GM21717 (cell line): ENCODE data around the gene LMF1.
"Not testable (repeated sequence)": the region's sequence is repeated elsewhere in the genome, so short reads cannot be mapped to it uniquely, and the experiment has no call there.

Experiments used
- ATAC-seq: cut with Tn5 transposase; IDR thresholded peaks from one replicate; pipeline ENCODE4 v1.9.1; 2021; ENCODE audit warnings: mild to moderate bottlenecking, moderate library complexity; ENCODE audit not compliant: unreplicated experiment

LMF1 gene

DNA sequence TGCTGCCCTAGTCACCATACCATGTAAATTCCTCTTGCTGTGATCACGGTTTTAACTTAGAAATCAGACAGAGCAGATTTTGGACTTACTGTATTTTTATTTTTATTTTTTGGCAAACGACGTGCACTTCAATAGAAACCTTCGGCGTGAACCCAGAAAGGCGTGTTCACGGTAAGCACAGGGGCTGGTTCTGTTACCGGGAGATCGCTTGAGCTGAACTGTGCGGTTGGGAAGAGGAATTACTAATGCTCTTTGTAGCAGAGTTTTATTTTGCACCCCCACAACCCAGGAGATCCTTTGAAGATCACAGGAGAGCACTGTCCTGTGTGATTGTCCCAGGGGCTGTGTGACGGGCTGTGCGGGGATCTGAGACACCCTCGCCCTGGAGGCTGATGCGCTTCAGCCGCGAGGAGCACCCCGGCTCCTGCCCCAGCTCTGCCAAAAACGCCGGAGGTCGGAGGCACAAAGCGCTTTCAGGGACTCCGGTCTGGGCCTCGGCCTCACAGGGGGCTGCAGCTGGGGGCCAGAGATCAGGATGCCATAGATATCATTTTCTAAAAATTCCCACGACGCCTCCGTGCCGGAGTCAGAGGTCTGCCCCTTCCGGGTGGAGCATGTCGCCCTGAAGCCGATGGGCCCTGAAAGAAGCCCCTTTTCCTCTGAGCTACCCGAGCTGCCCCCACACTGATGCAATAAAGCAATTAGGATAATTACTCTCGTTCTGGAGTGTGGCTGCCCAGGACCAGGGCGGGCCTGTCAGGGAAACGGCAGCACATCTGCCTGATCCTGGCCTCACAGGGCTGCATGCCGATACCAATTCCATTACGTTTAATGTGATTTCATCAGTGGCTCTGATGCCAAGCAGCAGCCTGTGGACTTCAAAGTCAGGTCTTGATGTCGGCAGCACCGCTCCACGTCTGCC is 71.8 kb downstream of the LMF1 start:
- no peak for ATAC-seq

DNA sequence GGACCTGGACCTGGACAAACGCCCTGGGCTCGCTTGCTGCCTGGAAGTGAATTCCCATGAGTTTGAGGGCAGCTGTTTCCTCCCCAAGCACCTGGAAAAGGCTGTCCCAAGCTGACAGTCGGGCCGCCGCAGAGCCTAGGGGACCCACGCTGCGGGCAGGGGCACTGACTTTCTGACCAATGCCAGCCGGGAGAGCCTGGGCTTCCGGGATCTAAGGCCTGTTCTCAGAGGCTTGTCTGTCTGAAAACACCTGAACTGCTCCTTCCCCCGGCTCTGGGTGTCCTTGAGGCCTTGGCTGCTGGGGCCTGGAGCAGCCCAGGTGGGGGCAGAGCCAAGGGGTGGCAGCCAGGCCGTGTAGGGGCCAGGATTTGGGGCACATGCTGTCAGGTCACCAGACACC is 72.6 kb downstream of the LMF1 start:
- ATAC-seq = no peak

- ATAC-seq = no peak
Measured at GRCh38 chr16:897701-898100, 73.1 kb downstream of the LMF1 start.

DNA sequence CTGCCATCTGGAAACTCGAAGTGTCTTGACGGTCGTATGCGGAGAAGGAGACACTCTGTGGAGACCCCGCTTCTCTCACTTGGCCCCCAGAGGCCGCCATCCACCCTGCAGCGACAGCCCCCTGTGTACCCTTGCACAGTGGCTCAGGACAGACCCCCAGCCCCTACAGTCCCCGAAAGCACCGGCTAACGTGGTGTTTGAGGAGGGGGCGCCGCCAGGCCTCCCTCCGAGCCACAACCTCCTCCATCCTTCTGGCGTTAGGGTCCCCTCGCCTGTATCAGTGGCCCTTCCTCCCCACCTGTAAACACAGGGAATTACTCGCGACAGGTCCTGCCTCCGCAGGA is 73.6 kb downstream of the LMF1 start:
- ATAC-seq = no peak

DNA sequence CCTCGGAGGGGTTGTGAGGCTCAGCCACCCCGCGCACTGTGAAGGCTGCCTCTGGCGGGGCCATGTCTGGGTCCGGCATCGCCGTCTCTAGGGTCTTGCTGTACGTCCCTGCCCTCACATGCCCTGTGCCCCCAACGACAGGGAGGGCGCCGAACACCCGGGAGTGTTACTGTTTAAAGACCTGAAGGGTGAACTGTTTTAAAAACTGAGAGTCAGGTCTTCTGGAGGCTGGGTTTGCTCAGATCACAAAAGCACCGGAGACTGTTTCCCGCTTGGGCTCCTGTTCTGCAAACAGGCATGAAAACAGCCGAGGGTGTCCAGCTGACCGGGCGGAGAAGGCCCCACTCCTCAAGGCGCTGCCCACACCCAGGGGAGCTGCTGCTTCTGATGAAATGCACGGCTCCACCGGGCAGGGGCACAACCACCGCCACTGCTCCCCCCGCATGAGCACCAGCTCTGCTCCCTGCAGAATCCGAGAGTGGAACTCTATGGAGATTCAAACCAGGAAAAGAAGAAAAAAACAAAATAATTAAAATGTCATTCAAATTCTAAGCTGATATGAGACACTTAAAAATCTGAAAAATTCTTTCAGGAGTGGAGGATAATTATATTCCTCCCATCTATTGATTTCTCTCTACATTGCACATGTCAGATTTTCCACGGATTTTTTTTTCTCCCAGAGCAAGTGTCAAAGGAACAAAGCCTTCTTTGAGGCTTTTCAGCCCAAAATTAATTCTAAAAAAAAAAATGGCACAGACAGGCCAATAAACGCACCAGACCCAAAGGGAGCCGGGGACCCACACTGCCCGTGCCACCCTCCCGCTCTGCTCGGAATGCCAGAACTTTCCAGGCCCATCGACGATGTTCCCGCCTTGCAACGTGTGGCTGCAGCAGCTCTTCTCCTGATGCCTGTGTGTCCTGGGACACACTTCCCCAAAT is 74.3 kb downstream of the LMF1 start:
- no peak for ATAC-seq

- no peak for ATAC-seq
Measured at GRCh38 chr16:895371-895770, 75.4 kb downstream of the LMF1 start.

GRCh38 chr16:894841-895240 is 75.9 kb downstream of the LMF1 start:
- ATAC-seq = no peak

- ATAC-seq = no peak
Measured at GRCh38 chr16:894136-894535, 76.6 kb downstream of the LMF1 start.

- no peak for ATAC-seq
Measured at GRCh38 chr16:893360-893759, 77.4 kb downstream of the LMF1 start.

- ATAC-seq = no peak
Measured at GRCh38 chr16:892536-893255, 78.1 kb downstream of the LMF1 start.

DNA sequence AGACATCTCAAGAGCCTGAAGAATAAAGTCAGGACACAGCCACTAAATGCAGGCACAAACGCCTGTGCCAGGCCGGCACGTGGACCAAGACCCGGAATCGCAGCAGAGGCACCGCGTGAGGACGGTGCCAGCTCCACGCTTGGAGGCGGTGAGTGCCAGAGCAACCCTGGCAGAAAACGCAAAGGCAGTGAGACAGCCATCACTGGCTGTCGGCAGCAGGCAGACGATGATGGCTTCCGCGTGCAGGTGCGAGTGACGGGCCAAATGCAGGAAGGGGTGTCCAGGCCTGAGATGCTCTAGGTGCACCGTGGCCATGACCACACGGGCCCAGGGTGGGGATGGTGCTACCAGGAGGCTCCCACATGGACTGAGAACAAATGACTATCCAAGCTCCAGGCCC is 78.8 kb downstream of the LMF1 start:
- ATAC-seq = no peak

DNA sequence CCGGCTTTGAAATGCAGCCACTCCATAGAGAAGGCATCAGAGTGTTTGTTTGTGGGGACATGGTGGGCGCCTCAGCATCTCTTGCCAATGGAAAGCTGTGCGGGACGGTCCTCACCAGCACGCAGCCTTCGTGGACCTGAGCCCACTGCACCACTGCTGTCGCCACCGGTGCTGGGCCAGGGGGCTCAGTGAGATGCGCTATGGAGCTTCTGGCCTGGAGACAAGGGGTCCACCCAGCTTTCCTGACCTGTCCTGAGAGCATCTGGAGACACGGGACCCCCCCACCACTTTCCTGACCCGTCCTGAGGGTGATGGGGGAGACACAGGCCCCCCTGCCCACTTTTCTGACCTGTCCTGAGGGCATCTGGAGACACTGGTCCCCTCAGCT is 79.4 kb downstream of the LMF1 start:
- no peak for ATAC-seq

DNA sequence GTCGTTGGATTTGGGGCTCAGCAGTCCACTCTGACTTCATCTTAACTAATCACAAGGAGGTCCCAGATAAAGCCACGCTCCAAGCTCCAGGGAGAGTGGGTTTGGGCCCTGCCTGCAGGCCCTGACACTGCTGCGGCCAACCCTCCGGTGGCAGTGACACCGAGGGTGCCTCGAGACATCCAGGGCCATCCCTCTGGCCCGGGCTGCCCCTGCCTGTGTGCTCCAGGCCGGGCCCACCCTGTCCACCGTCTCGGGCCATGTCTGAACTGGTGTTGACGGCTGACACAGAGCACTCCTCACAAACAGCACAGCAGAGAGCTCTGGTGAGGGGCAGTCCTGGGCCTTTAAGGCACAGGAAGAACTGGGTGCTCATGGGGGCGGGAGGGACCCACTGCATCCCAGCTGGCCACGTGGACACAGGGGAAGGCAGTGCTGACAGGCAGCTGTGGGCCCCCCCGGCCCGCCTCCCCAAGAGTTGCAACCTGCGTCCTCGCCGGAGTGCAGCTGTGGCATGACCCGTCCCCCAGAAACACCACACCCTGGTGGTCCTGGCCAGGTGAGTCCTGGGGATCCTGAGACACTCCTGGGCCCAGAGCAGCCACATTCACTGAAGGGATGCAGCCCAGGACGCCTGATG is 80.0 kb downstream of the LMF1 start:
- no peak for ATAC-seq

DNA sequence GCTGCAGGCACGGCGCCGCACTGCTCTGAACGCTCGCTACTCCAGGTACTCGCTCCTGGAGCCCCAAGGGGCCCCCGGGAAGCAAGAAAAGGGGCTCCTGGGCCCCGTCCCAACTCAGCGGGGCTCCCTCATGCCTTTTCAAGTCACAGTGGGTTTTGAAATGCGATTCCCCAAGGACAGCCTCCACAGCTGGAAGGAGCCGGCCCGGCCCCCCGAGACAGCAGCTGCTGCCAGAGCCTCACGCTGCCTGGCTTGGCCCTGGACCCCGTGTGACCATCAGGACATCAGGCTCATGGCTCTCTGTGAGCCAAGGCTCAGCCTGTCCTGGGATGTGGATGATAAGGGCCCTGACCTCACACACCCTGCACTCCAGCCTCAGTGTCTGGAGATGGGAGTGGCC is 80.6 kb downstream of the LMF1 start:
- ATAC-seq = no peak

GRCh38 chr16:889586-889985 is 81.2 kb downstream of the LMF1 start:
- ATAC-seq = no peak

- no peak for ATAC-seq
Measured at GRCh38 chr16:888901-889570, 81.7 kb downstream of the LMF1 start.

GRCh38 chr16:888456-888855 is 82.3 kb downstream of the LMF1 start:
- not testable (repeated sequence) for ATAC-seq

- ATAC-seq = no peak
Measured at GRCh38 chr16:887846-888245, 82.9 kb downstream of the LMF1 start.

DNA sequence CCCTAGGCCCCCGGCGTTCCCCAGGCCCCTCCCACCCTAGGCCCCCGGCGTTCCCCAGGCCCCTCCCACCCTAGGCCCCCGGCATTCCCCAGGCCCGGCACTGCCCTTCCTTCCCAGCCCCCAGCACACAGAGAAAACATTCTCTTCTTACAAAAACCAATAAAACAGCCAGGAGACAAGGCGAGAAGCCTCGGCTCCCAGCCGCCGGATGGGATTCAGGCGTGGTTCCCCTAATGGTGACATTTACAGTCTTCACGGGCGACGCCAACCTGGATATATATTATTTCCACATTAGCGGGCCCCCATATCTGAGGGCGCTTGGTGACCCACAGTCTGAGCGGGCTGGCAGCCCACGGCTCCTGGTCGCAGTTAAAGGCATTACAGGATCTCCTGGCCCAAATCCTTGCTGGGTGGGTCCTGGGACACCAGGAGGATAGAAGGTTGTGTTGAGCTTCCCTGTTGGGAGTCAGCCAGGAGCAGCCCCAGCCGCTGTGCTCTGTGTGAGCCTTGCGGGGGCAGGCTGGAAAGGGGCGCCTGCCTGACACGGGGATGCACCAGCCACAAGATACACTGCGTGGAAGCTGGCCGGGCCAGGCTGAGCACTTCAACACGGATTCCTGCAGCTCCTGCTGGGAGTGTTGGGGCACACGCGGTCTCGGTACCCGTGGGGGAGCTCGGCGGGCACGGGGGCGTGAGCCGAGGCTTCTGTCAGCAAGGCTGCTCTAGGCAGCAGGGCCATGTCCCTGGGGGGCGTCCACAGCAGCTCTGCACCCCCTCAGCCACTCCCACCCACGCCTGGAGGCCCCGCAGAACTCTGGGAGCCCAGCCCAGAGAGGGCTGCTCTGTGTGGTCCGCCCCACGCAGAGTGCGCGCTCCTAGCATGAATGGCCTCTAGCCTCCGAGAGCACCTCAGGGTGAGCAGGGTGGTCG is 83.7 kb downstream of the LMF1 start:
- ATAC-seq = no peak
